GM10248 (cell line): Measurements from ENCODE around the gene DDTL.
A peak's percentile ranks its signal among the peaks of the same experiment; 100 is the strongest.

ENCODE experiments used
- CTCF ChIA-PET: fragments of 300-600 bp; sonication (Branson Sonifier 250); formaldehyde crosslinking; extraction: SDS; loops from one replicate; lab custom pipeline; 2021; ENCODE audit warnings: antibody characterized with exemption; lab: Yijun Ruan, JAX
- POLR2A ChIA-PET: fragments of 350-650 bp; sonication (Branson Sonifier 250); formaldehyde crosslinking; extraction: SDS; loops from one replicate; lab custom pipeline; 2020; ENCODE audit warnings: antibody characterized with exemption; lab: Yijun Ruan, JAX
- DNase-seq: peaks from one replicate; pipeline ENCODE4 v3.0.0; 2012; ENCODE audit errors: extremely low spot score
- CTCF ChIP-seq: IDR thresholded peaks from 2 replicates; pipeline ENCODE4 v1.5.1; 2012; ENCODE audit warnings: mild to moderate bottlenecking, low read depth; ENCODE audit errors: extremely low read depth, missing control alignments, control extremely low read depth

The DDTL gene

DNA sequence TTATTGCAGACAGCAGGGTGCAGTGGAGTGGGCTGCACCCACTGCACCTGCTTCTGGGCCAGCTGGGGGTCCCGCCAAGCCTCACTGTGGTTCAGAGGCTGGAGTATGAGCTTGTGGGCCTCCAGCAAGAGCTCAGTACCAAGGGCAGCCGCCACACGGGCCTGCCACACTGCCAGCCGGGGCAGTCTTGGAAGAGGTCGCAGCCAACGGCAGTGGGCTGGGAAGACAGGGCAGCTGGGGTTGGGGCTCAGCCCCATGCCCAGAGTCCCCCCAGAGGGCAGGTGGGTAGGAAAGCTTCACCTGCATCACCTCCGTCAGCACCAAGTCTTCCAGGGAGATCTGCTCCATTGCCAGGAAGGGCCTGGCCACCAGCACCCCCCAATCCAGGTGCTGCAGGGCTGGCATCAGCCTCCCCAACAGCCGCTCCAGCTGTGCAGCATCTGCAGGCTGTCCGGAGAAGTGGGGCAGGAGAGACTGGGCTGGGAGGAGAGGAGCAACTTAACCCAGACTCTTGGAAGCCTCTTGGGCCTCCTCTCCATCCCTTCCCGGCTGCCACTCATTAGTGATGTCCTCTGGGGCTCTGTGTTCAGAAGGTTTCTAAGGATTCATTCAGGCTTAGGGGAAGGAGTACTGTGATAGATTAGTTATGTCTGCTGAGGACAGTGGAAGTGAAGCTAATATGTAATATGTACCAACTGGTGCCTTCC, 39.7 kb downstream of the DDTL start:
- TF ChIP-seq CTCF = no peak
- CTCF ChIA-PET = interaction anchor here (1.8 kb wide), 1 partner anchor 225 kb away, joined by 5 read pairs; no protein-coding TSS in a partner anchor
- DNase-seq = peak; percentile 18
- POLR2A ChIA-PET = no interaction called here

DNA sequence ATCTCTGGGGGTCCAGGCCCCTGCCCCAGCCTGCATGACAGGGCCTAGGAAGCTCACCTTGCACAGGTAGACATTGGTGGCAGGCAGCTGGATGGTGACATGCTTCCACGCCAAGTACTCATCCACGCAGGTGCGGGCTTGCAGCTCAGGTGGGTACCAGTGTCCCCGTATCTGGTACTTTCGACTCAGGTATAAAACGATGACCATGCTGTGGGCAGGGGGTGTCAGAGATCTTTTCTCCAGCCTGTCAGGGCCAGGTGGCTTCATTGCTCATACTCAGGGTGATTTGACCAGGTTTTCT, 40.2 kb downstream of the DDTL start:
- POLR2A ChIA-PET = no interaction called here
- no peak for TF ChIP-seq CTCF
- CTCF ChIA-PET = interaction anchor here (1.8 kb wide), 1 partner anchor 224 kb away, joined by 5 read pairs; no protein-coding TSS in a partner anchor
- peak; percentile 9 for DNase-seq

DNA sequence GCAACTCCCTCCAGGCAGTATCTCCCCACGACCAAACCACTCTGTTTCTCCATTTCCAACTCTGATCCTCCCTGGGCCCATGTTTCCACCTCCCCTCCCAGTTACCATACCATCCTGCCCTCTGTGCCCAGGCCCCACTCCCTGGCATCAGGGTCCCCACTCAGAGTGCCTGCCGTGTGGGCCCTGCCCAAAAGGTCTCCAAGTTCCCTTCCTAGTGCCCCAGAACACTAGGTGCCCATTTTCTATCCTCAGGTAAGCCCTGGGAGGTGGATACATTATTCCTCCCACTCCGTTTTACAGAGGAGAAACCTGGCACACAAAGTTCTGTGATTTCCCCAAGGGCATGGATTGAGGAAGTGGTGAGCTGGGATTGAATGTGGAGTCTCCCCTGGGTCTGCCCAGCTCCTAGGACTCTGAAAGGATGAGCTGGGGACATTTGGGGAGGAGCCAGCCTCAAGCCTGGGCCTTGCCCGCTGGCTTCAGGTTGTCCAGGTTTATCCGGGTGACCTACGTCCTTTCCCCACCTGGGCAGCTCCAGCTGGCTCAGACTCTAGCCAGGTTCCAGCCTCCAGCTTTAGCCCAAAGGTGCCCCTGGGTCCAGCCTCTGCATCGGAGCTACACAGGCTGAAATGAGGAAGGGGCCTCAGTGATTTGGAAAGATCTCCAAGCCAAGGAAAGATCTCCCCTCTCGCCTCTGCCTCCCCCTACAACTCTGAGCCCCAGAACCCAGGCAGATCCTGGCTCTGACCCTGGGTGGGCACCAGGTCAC, 40.7 kb downstream of the DDTL start:
- TF ChIP-seq CTCF = no peak
- ChIA-PET CTCF (no interaction called here), POLR2A (no interaction called here)
- peak; percentile 8 for DNase-seq

DNA sequence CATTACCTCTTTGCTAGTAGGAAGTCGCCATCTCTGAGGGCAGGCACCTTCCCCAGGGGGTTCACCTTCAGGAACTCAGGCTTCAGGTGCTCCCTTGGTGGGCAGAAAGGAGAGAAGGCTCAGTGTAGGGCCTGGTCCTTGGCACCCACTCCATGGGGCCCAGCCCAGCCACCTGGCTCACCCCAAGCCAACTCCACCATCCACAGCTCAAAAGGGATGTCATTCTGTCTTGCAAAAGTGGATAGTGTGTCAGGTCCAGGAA, 41.3 kb downstream of the DDTL start:
- CTCF ChIA-PET = no interaction called here
- peak; percentile 9 for DNase-seq
- POLR2A ChIA-PET = no interaction called here

GRCh38 chr22:24008381-24009226, 41.9 kb downstream of the DDTL start:
- DNase-seq = no peak

More for the DNA sequence above, 41.3 kb downstream of the DDTL start:
- TF ChIP-seq CTCF = no peak

More at GRCh38 chr22:24008381-24009226, 41.9 kb downstream of the DDTL start:
- CTCF ChIA-PET = interaction anchor here (2.3 to 3.0 kb wide), 2 partner anchors 18 to 29 kb away, joined by 7 to 10 read pairs; no protein-coding TSS in a partner anchor
- no peak for TF ChIP-seq CTCF
- POLR2A ChIA-PET = no interaction called here
